K562 (cell line): ENCODE measurements around the gene DAPK3. TPM values are rescaled to one million over a fixed set of nuclear protein-coding genes. Genes with fewer than 3 reads are reported as not detected.

Source experiments
- ARID4B ChIP-seq: sonication (generic); formaldehyde crosslinking; IDR thresholded peaks from 2 replicates; pipeline ENCODE4 v1.8.0; 2022; ENCODE audit warnings: mild to moderate bottlenecking, missing genetic modification reagents
- ELF4 ChIP-seq: fragments of 450-650 bp; formaldehyde crosslinking; IDR thresholded peaks from 2 replicates; pipeline ENCODE4 v1.4.0; 2022; ENCODE audit warnings: missing genetic modification characterization
- HOXB6 ChIP-seq: fragments of 250-450 bp; sonication (Bioruptor Pico); IDR thresholded peaks from 2 replicates; pipeline ENCODE4 v1.5.1; 2022; ENCODE audit warnings: mild to moderate bottlenecking, borderline replicate concordance
- KDM5B ChIP-seq: fragments of 200-600 bp; sonication (generic); IDR thresholded peaks from 2 replicates; pipeline ENCODE4 v1.6.1; 2012; ENCODE audit warnings: low read depth, mild to moderate bottlenecking, moderate library complexity, low read length, control low read depth, inconsistent platforms; ENCODE audit not compliant: insufficient replicate concordance
- KLF10 ChIP-seq: fragments of 250-450 bp; sonication (Bioruptor Pico); IDR thresholded peaks from 2 replicates; pipeline ENCODE4 v1.6.1; 2021; ENCODE audit warnings: matching md5 sums
- MLX ChIP-seq, 2 experiments: fragments of 450-650 bp in 1 of 2; sonication (generic) in 1 of 2; formaldehyde crosslinking; conservative IDR thresholded peaks; 2 replicates each; pipeline versions ENCODE4 v1.4.0 to v1.8.1; 2020 to 2022; ENCODE audit warnings: mild to moderate bottlenecking in 1 of 2, missing genetic modification reagents in 1 of 2
- NKRF ChIP-seq: fragments of 450-650 bp; IDR thresholded peaks from 2 replicates; pipeline ENCODE4 v1.6.1; 2016; ENCODE audit warnings: borderline replicate concordance
- SRF ChIP-seq, 2 experiments: fragments of 250-450, 450-650 bp in 1 of 2; sonication (Bioruptor Pico) in 1 of 2; sonication (generic) in 1 of 2; formaldehyde crosslinking; IDR thresholded peaks; 2 replicates each; pipeline versions ENCODE4 v1.5.0 to v1.5.1; 2020 to 2022; ENCODE audit warnings: mild to moderate bottlenecking in 1 of 2, missing genetic modification reagents in 1 of 2
- TGIF2 ChIP-seq: sonication (generic); formaldehyde crosslinking; IDR thresholded peaks from 2 replicates; pipeline ENCODE4 v1.8.1; 2022; ENCODE audit warnings: mild to moderate bottlenecking, missing genetic modification reagents, moderate library complexity
- VEZF1 ChIP-seq: fragments of 200-800 bp; sonication (Bioruptor generic); IDR thresholded peaks from 2 replicates; pipeline ENCODE4 v1.6.1; 2017; ENCODE audit warnings: missing genetic modification characterization, missing compliant biosample characterization
- ZMIZ1 ChIP-seq, 2 experiments: fragments of 150-350 bp in 1 of 2; IDR thresholded peaks; 2 replicates each; pipeline ENCODE4 v1.6.1; 2012 to 2016; ENCODE audit warnings: low read depth in 2 of 2, low read length in 2 of 2, mild to moderate bottlenecking in 1 of 2, moderate library complexity in 1 of 2
- ZNF445 ChIP-seq: fragments of 250-450 bp; sonication (Bioruptor Pico); IDR thresholded peaks from 2 replicates; pipeline ENCODE4 v1.4.0; 2020; ENCODE audit warnings: low read depth, mild to moderate bottlenecking, moderate library complexity
- ZNF780A ChIP-seq: fragments of 250-450 bp; sonication (Bioruptor Pico); IDR thresholded peaks from 2 replicates; pipeline ENCODE4 v1.5.0; 2021; ENCODE audit warnings: mild to moderate bottlenecking
- ZNF785 ChIP-seq: fragments of 250-450 bp; sonication (Bioruptor Pico); IDR thresholded peaks from 2 replicates; pipeline ENCODE4 v1.4.0; 2020; ENCODE audit warnings: mild to moderate bottlenecking
- polyA plus RNA-seq, 8 experiments: library from polyadenylated mRNA; depleted of rRNA in 4 of 8; stranded (reverse) in 5 of 8; unstranded in 3 of 8; fragments of >200 nt; fragmentation: Nextera tagmentation in 2 of 8; fragmentation: Illumina TruSeq in 1 of 8; extraction: Ambion mirVana in 2 of 8; extraction: Trizol in 1 of 8; gene quantifications; 2 replicates each; pipeline versions ENCODE4 v1.2.1 to v1.2.3, GENCODE V29; 2011 to 2014; ENCODE audit warnings: inconsistent platforms in 1 of 8, missing spikeins in 1 of 8
- total RNA-seq, 7 experiments: library from RNA; depleted of rRNA in 6 of 7; stranded (reverse); fragments of >200 nt in 6 of 7; fragmentation: Illumina TruSeq in 2 of 7; extraction: Trizol in 2 of 7; gene quantifications; 2 replicates each; pipeline versions ENCODE4 v1.2.1 to v1.2.3, GENCODE V29; 2011 to 2021; ENCODE audit warnings: low replicate concordance in 1 of 7

DAPK3 gene
- total and polyA plus RNA-seq, 9 of the 15 experiments (the other 6 are each of a cell fraction or from before 2014, with no cell fraction given): 0.14 to 63.4 (median 25.0) TPM

- TF ChIP-seq NKRF (peak; percentile 57; the same call in 1 of the 2 replicates), HOXB6 (CRISPR knock-in tag) (no peak), MLX (CRISPR knock-in tag; conservative IDR thresholded peaks at IDR 0.05) (no peak), KLF10 (CRISPR knock-in tag) (no peak), ZMIZ1 (IDR thresholded peaks at IDR 0.05; ENCODE audit: low read depth in 2 of 2, low read length in 2 of 2) (no peak), ZNF780A (CRISPR knock-in tag) (no peak), ELF4 (CRISPR knock-in tag) (peak; percentile 70; the same call in 1 of the 2 replicates), ARID4B (CRISPR knock-in tag) (0 out of 2 replicates have a peak, but pooled peaks have one; percentile 51), ZNF445 (CRISPR knock-in tag) (no peak), SRF (CRISPR knock-in tag; IDR thresholded peaks at IDR 0.05) (no peak), VEZF1 (CRISPR knock-in tag) (no peak), TGIF2 (CRISPR knock-in tag) (no peak), ZNF785 (CRISPR knock-in tag) (no peak), KDM5B (no peak)
Measured at GRCh38 chr19:3970313-3970807, 539 bp downstream of the DAPK3 start (continued).
